Spleen (tissue), 7 donors: Measurements from ENCODE around the gene LCE1A.

Experiments
- CTCF ChIP-seq, 11 experiments: fragments of 200-600 bp in 7 of 11; fragments of 450-650 bp in 4 of 11; sonication (generic) in 4 of 11; IDR thresholded peaks in 8 of 11; conservative IDR thresholded peaks in 3 of 11; 1 replicate in 7 of 11; 2 replicates in 4 of 11; pipeline versions ENCODE4 v1.4.0 to v1.8.0; 2016 to 2021; ENCODE audit warnings: antibody characterized with exemption in 11 of 11, inconsistent platforms in 4 of 11, mild to moderate bottlenecking in 1 of 11
- POLR2A ChIP-seq, 3 donors: fragments of 450-650 bp; IDR thresholded peaks; one replicate each; pipeline ENCODE4 v1.5.1; 2017; ENCODE audit warnings: antibody characterized with exemption in 3 of 3, mild to moderate bottlenecking in 1 of 3
- donor health status: DM: no; HTN: no; CAD: no; lungs with moderate emphysema.
- donor health status: DM: no; HTN: no; CAD: no.
- donor health status: DM: no; HTN: no; CAD: no.

- no peak for TF ChIP-seq CTCF (IDR thresholded peaks at IDR 0.05 in 8 of 11, conservative IDR thresholded peaks at IDR 0.05 in 3 of 11)
- no peak for TF ChIP-seq POLR2A (IDR thresholded peaks at IDR 0.05)
Observed at GRCh38 chr1:152786077-152786476, 41.2 kb upstream of the LCE1A start, which contains the start of gene LCE1E.
